ENCODE data around the gene UBR4.

DNA sequence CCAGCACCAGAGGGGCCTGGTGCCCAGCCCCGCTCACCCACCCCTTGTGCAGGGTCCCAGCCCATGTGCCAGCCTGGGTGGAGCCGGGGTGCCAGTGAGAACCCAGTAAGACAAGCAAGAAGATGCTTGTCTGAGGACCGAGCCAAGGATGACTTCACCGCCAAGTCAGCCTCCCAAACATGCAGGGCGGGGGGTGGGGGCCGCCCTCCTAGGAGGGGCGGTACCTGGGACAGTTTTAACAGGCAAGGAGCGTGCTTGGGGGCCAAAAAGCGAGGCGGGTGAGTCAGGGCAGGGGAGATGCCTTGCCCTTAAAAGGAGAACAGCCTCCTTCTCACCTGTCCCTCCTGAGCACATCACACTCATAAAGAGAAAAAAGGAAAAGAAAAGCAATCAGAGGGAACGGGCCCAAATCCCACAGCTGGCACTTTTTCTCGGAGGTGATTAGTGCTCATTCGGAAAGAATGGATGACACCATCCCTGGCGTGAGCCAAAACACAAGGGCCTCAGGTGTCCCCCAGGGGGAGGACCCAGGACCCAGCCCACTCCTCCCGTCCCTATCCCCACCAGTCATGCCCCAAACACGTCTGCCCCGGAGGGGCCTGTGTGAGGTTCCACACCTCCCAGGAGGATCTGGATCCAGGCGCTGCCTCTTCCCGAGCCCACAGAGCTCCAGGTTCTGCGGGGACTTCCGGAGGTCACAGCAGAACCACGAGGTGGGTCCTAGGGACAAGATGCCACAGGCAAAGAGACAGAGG lies 176.0 kb downstream of the UBR4 start:
- TF ChIP-seq CTCF (IDR thresholded peaks at IDR 0.05) (no peak), TAF1 (IDR thresholded peaks at IDR 0.05; ENCODE audit: borderline replicate concordance, low read depth, low read length) (no peak), TCF12 (IDR thresholded peaks at IDR 0.05) (no peak), RFX5 (IDR thresholded peaks at IDR 0.05; ENCODE audit: low read length) (no peak), GABPA (IDR thresholded peaks at IDR 0.05; ENCODE audit: low read depth) (no peak), POLR2AphosphoS5 (IDR thresholded peaks at IDR 0.05; ENCODE audit: low read depth, low read length) (no peak), CHD2 (IDR thresholded peaks at IDR 0.05; ENCODE audit: low read length, partially characterized antibody) (no peak)
- TF ChIP-seq, protein P1, sequence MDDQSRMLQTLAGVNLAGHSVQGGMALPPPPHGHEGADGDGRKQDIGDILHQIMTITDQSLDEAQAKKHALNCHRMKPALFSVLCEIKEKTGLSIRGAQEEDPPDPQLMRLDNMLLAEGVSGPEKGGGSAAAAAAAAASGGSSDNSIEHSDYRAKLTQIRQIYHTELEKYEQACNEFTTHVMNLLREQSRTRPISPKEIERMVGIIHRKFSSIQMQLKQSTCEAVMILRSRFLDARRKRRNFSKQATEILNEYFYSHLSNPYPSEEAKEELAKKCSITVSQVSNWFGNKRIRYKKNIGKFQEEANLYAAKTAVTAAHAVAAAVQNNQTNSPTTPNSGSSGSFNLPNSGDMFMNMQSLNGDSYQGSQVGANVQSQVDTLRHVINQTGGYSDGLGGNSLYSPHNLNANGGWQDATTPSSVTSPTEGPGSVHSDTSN (IDR thresholded peaks at IDR 0.05): no peak
